A673 (cell line): ENCODE results near the gene CAPN9. TPM values are rescaled to one million over a fixed set of nuclear protein-coding genes. Genes with fewer than 3 reads are reported as not detected.

Experiments
- BruUV-seq: library from RNA; stranded (reverse); fragments of 400-500 nt; replicated peaks from 2 replicates; lab custom pipeline; 2021; lab: Mats Ljungman, UMichigan
- CTCF ChIA-PET: fragments of 300-600 bp; sonication (Branson Sonifier 250); formaldehyde crosslinking; loops from one replicate; lab custom pipeline; 2022; ENCODE audit warnings: antibody characterized with exemption; lab: Charles Lee
- POLR2A ChIA-PET: fragments of 300-600 bp; sonication (Branson Sonifier 250); formaldehyde crosslinking; loops from one replicate; lab custom pipeline; 2022; ENCODE audit warnings: antibody characterized with exemption; ENCODE audit not compliant: low non-redundant PET; lab: Charles Lee
- DNase-seq: peaks from one replicate; pipeline ENCODE4 v3.0.0-alpha.2; 2015; ENCODE audit warnings: low spot score
- H3K27ac ChIP-seq: fragments of 200-600 bp; sonication (generic); 2 replicates; pipeline ENCODE4 v1.5.1; 2016; ENCODE audit warnings: mixed run types, low read depth, mild to moderate bottlenecking, mixed read lengths, antibody characterized with exemption, low read length; ENCODE audit not compliant: poor library complexity, severe bottlenecking
- H3K27me3 ChIP-seq: fragments of 200-600 bp; sonication (generic); replicated peaks from 2 replicates; pipeline ENCODE4 v1.6.1; 2017; ENCODE audit warnings: mixed run types, low read depth, mild to moderate bottlenecking, mixed read lengths, antibody characterized with exemption, low read length; ENCODE audit not compliant: insufficient read depth, poor library complexity
- H3K36me3 ChIP-seq: fragments of 200-600 bp; sonication (generic); 2 replicates; pipeline ENCODE4 v1.6.1; 2016; ENCODE audit warnings: mixed run types, mild to moderate bottlenecking, mixed read lengths, antibody characterized with exemption, low read length; ENCODE audit not compliant: insufficient read depth, poor library complexity, severe bottlenecking
- H3K4me1 ChIP-seq: fragments of 200-600 bp; sonication (generic); 2 replicates; pipeline ENCODE4 v1.6.1; 2017; ENCODE audit warnings: mixed run types, mild to moderate bottlenecking, mixed read lengths, antibody characterized with exemption, low read length; ENCODE audit not compliant: insufficient read depth, poor library complexity, severe bottlenecking
- H3K4me3 ChIP-seq: fragments of 200-600 bp; sonication (generic); 2 replicates; pipeline ENCODE4 v1.5.1; 2016; ENCODE audit warnings: low read depth, mixed run types, mild to moderate bottlenecking, mixed read lengths, low read length; ENCODE audit not compliant: poor library complexity, severe bottlenecking
- H3K9me3 ChIP-seq: fragments of 200-600 bp; sonication (generic); 2 replicates; pipeline ENCODE4 v1.6.1; 2016; ENCODE audit warnings: mixed run types, low read depth, mild to moderate bottlenecking, mixed read lengths, antibody characterized with exemption, low read length; ENCODE audit not compliant: poor library complexity, severe bottlenecking
- CTCF ChIP-seq: fragments of 300-800, 200-600 bp; sonication (generic); conservative IDR thresholded peaks from 2 replicates; pipeline ENCODE4 v1.5.1; 2017; ENCODE audit warnings: low read depth, mild to moderate bottlenecking, antibody characterized with exemption, low read length, moderate library complexity, mixed read lengths
- EZH2 ChIP-seq: fragments of 200-600 bp; sonication (generic); IDR thresholded peaks from 2 replicates; pipeline ENCODE4 v1.6.1; 2017; ENCODE audit warnings: borderline replicate concordance, low read depth, mild to moderate bottlenecking, mixed read lengths, antibody characterized with exemption, low read length; ENCODE audit not compliant: poor library complexity, severe bottlenecking
- intact Hi-C: fragments of 100-400 bp; cut with micrococcal nuclease; formaldehyde crosslinking; loops from one replicate; pipeline ENCODE4 v1.10.0; 2022; ENCODE audit not compliant: unreplicated experiment
- total RNA-seq: library from RNA; stranded (reverse); gene quantifications from 2 replicates; pipeline ENCODE4 v1.2.3, GENCODE V29; 2021

Gene CAPN9
- total RNA-seq, 1 experiment from 2014 or later: not detected

GRCh38 chr1:230752407-230752806 is 5.2 kb downstream of the CAPN9 start:
- DNase-seq: no peak
- no peak overlapping the region for H3K4me3 ChIP-seq
- BruUV-seq: no TSS peak
- H3K9me3 ChIP-seq: no peaks in the 10 kb centered on the region
- intact Hi-C loops: no loop called here
- TF ChIP-seq EZH2: no peak
- TF ChIP-seq CTCF: no peak
- no peak overlapping the region for H3K27ac ChIP-seq
- CTCF ChIA-PET: no interaction called here
- POLR2A ChIA-PET: no interaction called here
- H3K27me3 ChIP-seq: no peaks in the 10 kb centered on the region
- peaks cover 9% of the 10 kb centered on the region for H3K4me1 ChIP-seq
- no peaks in the 10 kb centered on the region for H3K36me3 ChIP-seq

GRCh38 chr1:230753191-230753585 is 6.0 kb downstream of the CAPN9 start:
- DNase-seq: no peak
- Histone ChIP-seq H3K36me3 (no peaks in the 10 kb centered on the region), H3K9me3 (no peaks in the 10 kb centered on the region), H3K27me3 (no peaks in the 10 kb centered on the region), H3K4me1 (peaks cover 9% of the 10 kb centered on the region), H3K4me3 (no peak overlapping the region), H3K27ac (no peak overlapping the region)
- intact Hi-C loops: no loop called here
- ChIA-PET CTCF (no interaction called here), POLR2A (no interaction called here)
- no TSS peak for BruUV-seq
- TF ChIP-seq CTCF (no peak), EZH2 (no peak)

DNA sequence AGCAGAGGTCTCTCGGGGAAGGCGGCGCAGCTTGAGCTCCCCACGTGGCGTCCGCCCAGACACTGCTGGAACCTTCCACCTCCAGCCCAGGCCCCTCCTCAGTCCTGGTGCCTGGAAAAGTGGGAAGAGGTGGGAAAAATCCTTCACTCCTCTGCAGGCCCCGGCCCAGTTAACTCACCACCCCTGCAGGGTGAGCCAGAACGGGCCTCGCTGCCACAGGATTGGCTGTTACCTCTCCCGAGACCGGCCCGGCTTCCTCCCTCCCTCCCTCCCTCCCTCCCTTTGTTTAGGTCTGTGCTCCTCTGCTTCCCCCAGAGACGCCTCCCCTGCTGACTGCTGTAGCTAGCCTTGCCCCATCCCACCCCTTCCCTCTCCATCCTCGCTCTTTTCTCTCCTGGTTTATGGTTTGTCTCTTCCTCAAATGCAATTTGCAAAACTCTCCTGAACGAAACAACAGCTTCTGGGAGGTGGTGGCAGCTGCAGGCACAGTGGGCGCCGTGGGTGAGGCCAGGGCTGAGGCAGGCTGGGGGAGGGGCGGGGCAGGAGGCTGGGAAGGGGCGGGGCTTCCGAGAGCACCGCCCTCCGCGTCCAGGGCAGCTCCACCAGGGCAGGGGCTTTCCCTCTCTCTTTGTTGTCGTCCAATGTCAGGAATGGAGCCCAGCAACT is 6.5 kb downstream of the CAPN9 start:
- ChIA-PET POLR2A (no interaction called here), CTCF (no interaction called here)
- H3K27me3 ChIP-seq: no peaks in the 10 kb centered on the region
- BruUV-seq: no TSS peak
- H3K4me3 ChIP-seq: no peak overlapping the region
- intact Hi-C loops: no loop called here
- no peak overlapping the region for H3K27ac ChIP-seq
- no peaks in the 10 kb centered on the region for H3K9me3 ChIP-seq
- no peak for TF ChIP-seq CTCF
- no peak for TF ChIP-seq EZH2
- no peaks in the 10 kb centered on the region for H3K36me3 ChIP-seq
- H3K4me1 ChIP-seq: peaks cover 9% of the 10 kb centered on the region
- DNase-seq: peak; percentile 68
